ENCODE results near the gene SLC17A7. TPM values are rescaled to one million over a fixed set of nuclear protein-coding genes. Genes with fewer than 3 reads are reported as not detected.

The SLC17A7 gene
- total and polyA plus RNA-seq, 9 of the 15 experiments (the other 6 are each of a cell fraction or from before 2014, with no cell fraction given): 1.1 to 15.7 (median 2.4) TPM

DNA sequence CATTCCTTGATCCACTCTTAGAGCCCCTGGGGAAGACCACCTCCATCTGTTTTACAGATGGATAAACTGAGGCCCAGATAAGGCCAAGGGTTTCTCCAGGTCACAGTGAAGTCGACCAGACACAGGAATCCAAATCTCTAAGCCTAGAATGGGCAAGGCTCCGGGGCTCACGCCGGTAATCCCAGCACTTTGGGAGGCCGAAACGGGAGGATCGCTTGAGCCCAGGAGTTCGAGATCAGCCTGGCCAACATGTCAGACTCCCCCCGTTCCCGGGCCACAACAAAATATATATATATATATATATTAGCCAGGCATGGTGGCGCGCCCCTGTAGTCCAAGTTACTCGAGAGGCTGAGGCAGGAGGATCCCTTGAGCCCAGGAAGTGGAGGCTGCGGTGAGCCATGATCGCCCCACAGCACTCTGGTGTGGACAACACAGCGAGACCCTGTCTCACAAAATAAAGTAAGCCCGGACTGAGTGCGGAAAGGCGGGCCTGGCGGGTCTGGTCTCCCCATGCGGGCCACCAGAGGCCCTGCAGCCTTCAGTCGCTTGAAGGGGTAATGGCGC, 45.5 kb upstream of the SLC17A7 start (continued):
- TF ChIP-seq ETV1 (tag; conservative IDR thresholded peaks at IDR 0.05; ENCODE audit: low read depth) (no peak), ZNF232 (CRISPR knock-in tag; IDR thresholded peaks at IDR 0.05) (no peak), JUN (IDR thresholded peaks at IDR 0.05; ENCODE audit: borderline replicate concordance, low read depth, low read length) (no peak), JUN (CRISPR knock-in tag; IDR thresholded peaks at IDR 0.05; ENCODE audit: borderline replicate concordance) (no peak), ZNF384 (IDR thresholded peaks at IDR 0.05; ENCODE audit: low read depth, low read length) (no peak), ETV5 (CRISPR knock-in tag; IDR thresholded peaks at IDR 0.05; ENCODE audit: low read depth) (peak; percentile 9; the same call in 1 of the 2 replicates), ZNF347 (CRISPR knock-in tag; IDR thresholded peaks at IDR 0.05; ENCODE audit: low read depth) (no peak), RAD21 (CRISPR knock-in tag; conservative IDR thresholded peaks at IDR 0.05 in 1 of 2, IDR thresholded peaks at IDR 0.05 in 1 of 2) (0 out of 4 replicates have a peak, but pooled peaks of 1 of the 2 experiments have one; percentile 5), PRMT5 (CRISPR knock-in tag; IDR thresholded peaks at IDR 0.05) (no peak), RHOXF2B (CRISPR knock-in tag; conservative IDR thresholded peaks at IDR 0.05) (no peak), BCOR (IDR thresholded peaks at IDR 0.05) (peak; percentile 62; the same call in 1 of the 2 replicates), CHD1 (IDR thresholded peaks at IDR 0.05; ENCODE audit: low read length) (no peak), ZNF316 (IDR thresholded peaks at IDR 0.05) (no peak), MAFF (IDR thresholded peaks at IDR 0.05; ENCODE audit: low read length) (no peak)
- TF ChIP-seq, protein P1, sequence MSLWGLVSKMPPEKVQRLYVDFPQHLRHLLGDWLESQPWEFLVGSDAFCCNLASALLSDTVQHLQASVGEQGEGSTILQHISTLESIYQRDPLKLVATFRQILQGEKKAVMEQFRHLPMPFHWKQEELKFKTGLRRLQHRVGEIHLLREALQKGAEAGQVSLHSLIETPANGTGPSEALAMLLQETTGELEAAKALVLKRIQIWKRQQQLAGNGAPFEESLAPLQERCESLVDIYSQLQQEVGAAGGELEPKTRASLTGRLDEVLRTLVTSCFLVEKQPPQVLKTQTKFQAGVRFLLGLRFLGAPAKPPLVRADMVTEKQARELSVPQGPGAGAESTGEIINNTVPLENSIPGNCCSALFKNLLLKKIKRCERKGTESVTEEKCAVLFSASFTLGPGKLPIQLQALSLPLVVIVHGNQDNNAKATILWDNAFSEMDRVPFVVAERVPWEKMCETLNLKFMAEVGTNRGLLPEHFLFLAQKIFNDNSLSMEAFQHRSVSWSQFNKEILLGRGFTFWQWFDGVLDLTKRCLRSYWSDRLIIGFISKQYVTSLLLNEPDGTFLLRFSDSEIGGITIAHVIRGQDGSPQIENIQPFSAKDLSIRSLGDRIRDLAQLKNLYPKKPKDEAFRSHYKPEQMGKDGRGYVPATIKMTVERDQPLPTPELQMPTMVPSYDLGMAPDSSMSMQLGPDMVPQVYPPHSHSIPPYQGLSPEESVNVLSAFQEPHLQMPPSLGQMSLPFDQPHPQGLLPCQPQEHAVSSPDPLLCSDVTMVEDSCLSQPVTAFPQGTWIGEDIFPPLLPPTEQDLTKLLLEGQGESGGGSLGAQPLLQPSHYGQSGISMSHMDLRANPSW (CRISPR knock-in tag; IDR thresholded peaks at IDR 0.05): no peak
- TF ChIP-seq, protein P2, sequence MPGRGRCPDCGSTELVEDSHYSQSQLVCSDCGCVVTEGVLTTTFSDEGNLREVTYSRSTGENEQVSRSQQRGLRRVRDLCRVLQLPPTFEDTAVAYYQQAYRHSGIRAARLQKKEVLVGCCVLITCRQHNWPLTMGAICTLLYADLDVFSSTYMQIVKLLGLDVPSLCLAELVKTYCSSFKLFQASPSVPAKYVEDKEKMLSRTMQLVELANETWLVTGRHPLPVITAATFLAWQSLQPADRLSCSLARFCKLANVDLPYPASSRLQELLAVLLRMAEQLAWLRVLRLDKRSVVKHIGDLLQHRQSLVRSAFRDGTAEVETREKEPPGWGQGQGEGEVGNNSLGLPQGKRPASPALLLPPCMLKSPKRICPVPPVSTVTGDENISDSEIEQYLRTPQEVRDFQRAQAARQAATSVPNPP (IDR thresholded peaks at IDR 0.05; ENCODE audit: borderline replicate concordance, insufficient read depth, insufficient read length): no peak
- TF ChIP-seq, protein P3, sequence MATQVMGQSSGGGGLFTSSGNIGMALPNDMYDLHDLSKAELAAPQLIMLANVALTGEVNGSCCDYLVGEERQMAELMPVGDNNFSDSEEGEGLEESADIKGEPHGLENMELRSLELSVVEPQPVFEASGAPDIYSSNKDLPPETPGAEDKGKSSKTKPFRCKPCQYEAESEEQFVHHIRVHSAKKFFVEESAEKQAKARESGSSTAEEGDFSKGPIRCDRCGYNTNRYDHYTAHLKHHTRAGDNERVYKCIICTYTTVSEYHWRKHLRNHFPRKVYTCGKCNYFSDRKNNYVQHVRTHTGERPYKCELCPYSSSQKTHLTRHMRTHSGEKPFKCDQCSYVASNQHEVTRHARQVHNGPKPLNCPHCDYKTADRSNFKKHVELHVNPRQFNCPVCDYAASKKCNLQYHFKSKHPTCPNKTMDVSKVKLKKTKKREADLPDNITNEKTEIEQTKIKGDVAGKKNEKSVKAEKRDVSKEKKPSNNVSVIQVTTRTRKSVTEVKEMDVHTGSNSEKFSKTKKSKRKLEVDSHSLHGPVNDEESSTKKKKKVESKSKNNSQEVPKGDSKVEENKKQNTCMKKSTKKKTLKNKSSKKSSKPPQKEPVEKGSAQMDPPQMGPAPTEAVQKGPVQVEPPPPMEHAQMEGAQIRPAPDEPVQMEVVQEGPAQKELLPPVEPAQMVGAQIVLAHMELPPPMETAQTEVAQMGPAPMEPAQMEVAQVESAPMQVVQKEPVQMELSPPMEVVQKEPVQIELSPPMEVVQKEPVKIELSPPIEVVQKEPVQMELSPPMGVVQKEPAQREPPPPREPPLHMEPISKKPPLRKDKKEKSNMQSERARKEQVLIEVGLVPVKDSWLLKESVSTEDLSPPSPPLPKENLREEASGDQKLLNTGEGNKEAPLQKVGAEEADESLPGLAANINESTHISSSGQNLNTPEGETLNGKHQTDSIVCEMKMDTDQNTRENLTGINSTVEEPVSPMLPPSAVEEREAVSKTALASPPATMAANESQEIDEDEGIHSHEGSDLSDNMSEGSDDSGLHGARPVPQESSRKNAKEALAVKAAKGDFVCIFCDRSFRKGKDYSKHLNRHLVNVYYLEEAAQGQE (IDR thresholded peaks at IDR 0.05; ENCODE audit: borderline replicate concordance): no peak
- TF ChIP-seq, protein P3 (CRISPR knock-in tag; IDR thresholded peaks at IDR 0.05; ENCODE audit: low read depth): no peak
